ENCODE measurements around the gene CNTFR.
"Not testable (repeated sequence)": the region's sequence is repeated elsewhere in the genome, so short reads cannot be mapped to it uniquely, and the experiment has no call there.

The CNTFR gene

GRCh38 chr9:34555500-34555899 is 34.0 kb downstream of the CNTFR start:
- FAIRE-seq (no peak), DNase-seq (ENCODE audit: low spot score) (no peak)

- FAIRE-seq, result peak; percentile 76
- no peak for DNase-seq (ENCODE audit: low spot score)
These were observed 34.5 kb downstream of the CNTFR start for GRCh38 chr9:34555002-34555348.

GRCh38 chr9:34554211-34555001 is 35.1 kb downstream of the CNTFR start:
- FAIRE-seq (no peak), DNase-seq (ENCODE audit: low spot score) (no peak)

GRCh38 chr9:34553511-34554021 is 36.0 kb downstream of the CNTFR start:
- no peak for FAIRE-seq
- DNase-seq (ENCODE audit: low spot score), result no peak

GRCh38 chr9:34552986-34553385 is 36.5 kb downstream of the CNTFR start:
- no peak for FAIRE-seq
- no peak for DNase-seq (ENCODE audit: low spot score)

- DNase-seq (ENCODE audit: low spot score), result no peak
- no peak for FAIRE-seq
These were observed 36.9 kb downstream of the CNTFR start for GRCh38 chr9:34552606-34552981.

- peak; percentile 17 for FAIRE-seq
- DNase-seq (ENCODE audit: low spot score), result no peak
These were observed 37.5 kb downstream of the CNTFR start for GRCh38 chr9:34551751-34552605.

- no peak for FAIRE-seq
- no peak for DNase-seq (ENCODE audit: low spot score)
These were observed 38.7 kb downstream of the CNTFR start for GRCh38 chr9:34550681-34551270.

GRCh38 chr9:34550016-34550680 is 39.4 kb downstream of the CNTFR start:
- DNase-seq (ENCODE audit: low spot score), result no peak
- no peak for FAIRE-seq

- no peak for DNase-seq (ENCODE audit: low spot score)
- no peak for FAIRE-seq
These were observed 40.2 kb downstream of the CNTFR start for GRCh38 chr9:34549407-34549732.

GRCh38 chr9:34547960-34548611 is 41.4 kb downstream of the CNTFR start:
- DNase-seq (ENCODE audit: low spot score), result peak; percentile 80
- peak; percentile 81 for FAIRE-seq

- DNase-seq (ENCODE audit: low spot score), result peak; percentile 65
- FAIRE-seq, result peak; percentile 88
These were observed 42.4 kb downstream of the CNTFR start for GRCh38 chr9:34546834-34547827.

- DNase-seq (ENCODE audit: low spot score), result no peak
- FAIRE-seq, result peak; percentile 44
These were observed 43.3 kb downstream of the CNTFR start for GRCh38 chr9:34546102-34546833.

GRCh38 chr9:34545497-34545896 is 44.0 kb downstream of the CNTFR start:
- no peak for FAIRE-seq

GRCh38 chr9:34544035-34544434 is 45.5 kb downstream of the CNTFR start:
- DNase-seq (ENCODE audit: low spot score), result no peak
- no peak for FAIRE-seq

More at GRCh38 chr9:34545497-34545896, 44.0 kb downstream of the CNTFR start:
- DNase-seq (ENCODE audit: low spot score), result no peak

GRCh38 chr9:34541540-34541939 is 48.0 kb downstream of the CNTFR start:
- FAIRE-seq, result no peak
- DNase-seq (ENCODE audit: low spot score), result no peak

- DNase-seq (ENCODE audit: low spot score) (peak; percentile 65), FAIRE-seq (peak; percentile 93)
These were observed 48.7 kb downstream of the CNTFR start for GRCh38 chr9:34540827-34541226.

- no peak for FAIRE-seq
- no peak for DNase-seq (ENCODE audit: low spot score)
These were observed 52.8 kb downstream of the CNTFR start for GRCh38 chr9:34536685-34537084.

- FAIRE-seq, result not testable (repeated sequence)
These were observed 57.5 kb downstream of the CNTFR start for GRCh38 chr9:34532041-34532440.

More at GRCh38 chr9:34532041-34532440, 57.5 kb downstream of the CNTFR start:
- not testable (repeated sequence) for DNase-seq (ENCODE audit: low spot score)

Measured in urothelium cell line (cell line).